ENCODE results near the gene ATP5PF. TPM values are rescaled to one million over a fixed set of nuclear protein-coding genes. Genes with fewer than 3 reads are reported as not detected.

The ATP5PF gene
- total RNA-seq, 1 experiment from 2014 or later: 132 TPM

DNA sequence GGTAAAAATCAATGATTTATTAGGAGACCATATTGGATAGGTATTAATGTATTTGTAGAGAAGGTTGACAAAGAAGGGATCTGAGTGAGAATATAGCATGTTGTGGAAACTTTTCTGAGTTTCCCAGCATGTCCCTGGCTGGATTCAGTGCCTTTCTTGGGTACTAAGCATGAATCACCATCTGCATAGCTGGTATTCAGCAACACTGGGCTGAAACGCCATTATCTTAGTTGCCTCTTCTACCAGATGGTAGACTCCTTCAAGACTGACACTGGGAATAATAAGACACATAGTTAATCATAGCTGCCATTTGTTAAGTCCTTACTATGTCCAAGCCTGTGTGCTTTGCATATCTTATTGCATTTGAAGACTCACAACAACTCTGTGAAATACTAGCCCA lies 45.5 kb downstream of the ATP5PF start:
- no peaks in the 10 kb centered on the region for H3K9me3 ChIP-seq (ENCODE audit: control insufficient read depth in 1 of 2, insufficient read depth in 1 of 2, low read depth in 1 of 2, low read length in 2 of 2)
- H3K4me3 ChIP-seq (replicated peaks in 1 of 2; ENCODE audit: low read depth in 1 of 2, low read length in 2 of 2): no peak overlapping the region
- no peak for DNase-seq (ENCODE audit: low read depth, low spot score)
- no peak overlapping the region for H3K9ac ChIP-seq (ENCODE audit: low read length)
- CTCF ChIA-PET: no interaction called here
- no peaks in the 10 kb centered on the region for H3K27me3 ChIP-seq (ENCODE audit: insufficient read depth, low read length)
- TF ChIP-seq CEBPB (IDR thresholded peaks at IDR 0.05; ENCODE audit: low read depth): no peak
- TF ChIP-seq, protein P1, sequence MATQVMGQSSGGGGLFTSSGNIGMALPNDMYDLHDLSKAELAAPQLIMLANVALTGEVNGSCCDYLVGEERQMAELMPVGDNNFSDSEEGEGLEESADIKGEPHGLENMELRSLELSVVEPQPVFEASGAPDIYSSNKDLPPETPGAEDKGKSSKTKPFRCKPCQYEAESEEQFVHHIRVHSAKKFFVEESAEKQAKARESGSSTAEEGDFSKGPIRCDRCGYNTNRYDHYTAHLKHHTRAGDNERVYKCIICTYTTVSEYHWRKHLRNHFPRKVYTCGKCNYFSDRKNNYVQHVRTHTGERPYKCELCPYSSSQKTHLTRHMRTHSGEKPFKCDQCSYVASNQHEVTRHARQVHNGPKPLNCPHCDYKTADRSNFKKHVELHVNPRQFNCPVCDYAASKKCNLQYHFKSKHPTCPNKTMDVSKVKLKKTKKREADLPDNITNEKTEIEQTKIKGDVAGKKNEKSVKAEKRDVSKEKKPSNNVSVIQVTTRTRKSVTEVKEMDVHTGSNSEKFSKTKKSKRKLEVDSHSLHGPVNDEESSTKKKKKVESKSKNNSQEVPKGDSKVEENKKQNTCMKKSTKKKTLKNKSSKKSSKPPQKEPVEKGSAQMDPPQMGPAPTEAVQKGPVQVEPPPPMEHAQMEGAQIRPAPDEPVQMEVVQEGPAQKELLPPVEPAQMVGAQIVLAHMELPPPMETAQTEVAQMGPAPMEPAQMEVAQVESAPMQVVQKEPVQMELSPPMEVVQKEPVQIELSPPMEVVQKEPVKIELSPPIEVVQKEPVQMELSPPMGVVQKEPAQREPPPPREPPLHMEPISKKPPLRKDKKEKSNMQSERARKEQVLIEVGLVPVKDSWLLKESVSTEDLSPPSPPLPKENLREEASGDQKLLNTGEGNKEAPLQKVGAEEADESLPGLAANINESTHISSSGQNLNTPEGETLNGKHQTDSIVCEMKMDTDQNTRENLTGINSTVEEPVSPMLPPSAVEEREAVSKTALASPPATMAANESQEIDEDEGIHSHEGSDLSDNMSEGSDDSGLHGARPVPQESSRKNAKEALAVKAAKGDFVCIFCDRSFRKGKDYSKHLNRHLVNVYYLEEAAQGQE (IDR thresholded peaks at IDR 0.05; ENCODE audit: low read depth): no peak
- TF ChIP-seq, protein P2, sequence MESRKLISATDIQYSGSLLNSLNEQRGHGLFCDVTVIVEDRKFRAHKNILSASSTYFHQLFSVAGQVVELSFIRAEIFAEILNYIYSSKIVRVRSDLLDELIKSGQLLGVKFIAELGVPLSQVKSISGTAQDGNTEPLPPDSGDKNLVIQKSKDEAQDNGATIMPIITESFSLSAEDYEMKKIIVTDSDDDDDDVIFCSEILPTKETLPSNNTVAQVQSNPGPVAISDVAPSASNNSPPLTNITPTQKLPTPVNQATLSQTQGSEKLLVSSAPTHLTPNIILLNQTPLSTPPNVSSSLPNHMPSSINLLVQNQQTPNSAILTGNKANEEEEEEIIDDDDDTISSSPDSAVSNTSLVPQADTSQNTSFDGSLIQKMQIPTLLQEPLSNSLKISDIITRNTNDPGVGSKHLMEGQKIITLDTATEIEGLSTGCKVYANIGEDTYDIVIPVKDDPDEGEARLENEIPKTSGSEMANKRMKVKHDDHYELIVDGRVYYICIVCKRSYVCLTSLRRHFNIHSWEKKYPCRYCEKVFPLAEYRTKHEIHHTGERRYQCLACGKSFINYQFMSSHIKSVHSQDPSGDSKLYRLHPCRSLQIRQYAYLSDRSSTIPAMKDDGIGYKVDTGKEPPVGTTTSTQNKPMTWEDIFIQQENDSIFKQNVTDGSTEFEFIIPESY (IDR thresholded peaks at IDR 0.05; ENCODE audit: extremely low read depth, insufficient replicate concordance, low read length): no peak
- TF ChIP-seq ELF1 (IDR thresholded peaks at IDR 0.05; ENCODE audit: borderline replicate concordance, low read depth): no peak
- TF ChIP-seq SRF (IDR thresholded peaks at IDR 0.05; ENCODE audit: low read depth): no peak
- TF ChIP-seq, protein P3, sequence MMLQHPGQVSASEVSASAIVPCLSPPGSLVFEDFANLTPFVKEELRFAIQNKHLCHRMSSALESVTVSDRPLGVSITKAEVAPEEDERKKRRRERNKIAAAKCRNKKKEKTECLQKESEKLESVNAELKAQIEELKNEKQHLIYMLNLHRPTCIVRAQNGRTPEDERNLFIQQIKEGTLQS (IDR thresholded peaks at IDR 0.05): no peak
- no peak for TF ChIP-seq JUND (IDR thresholded peaks at IDR 0.05)
- TF ChIP-seq FOSL1 (IDR thresholded peaks at IDR 0.05; ENCODE audit: low read depth): no peak
- no peak for TF ChIP-seq RAD21 (IDR thresholded peaks at IDR 0.05; ENCODE audit: low read depth)
- no peak for TF ChIP-seq ZNF274 (IDR thresholded peaks at IDR 0.05; ENCODE audit: low read depth, low read length)
- TF ChIP-seq SP1 (IDR thresholded peaks at IDR 0.05; ENCODE audit: low read depth): no peak
- no peak for TF ChIP-seq ZFX (IDR thresholded peaks at IDR 0.05)
- TF ChIP-seq POLR2A (IDR thresholded peaks at IDR 0.05; ENCODE audit: borderline replicate concordance, extremely low read depth, insufficient read depth, insufficient read length): no peak
- TF ChIP-seq, protein P4, sequence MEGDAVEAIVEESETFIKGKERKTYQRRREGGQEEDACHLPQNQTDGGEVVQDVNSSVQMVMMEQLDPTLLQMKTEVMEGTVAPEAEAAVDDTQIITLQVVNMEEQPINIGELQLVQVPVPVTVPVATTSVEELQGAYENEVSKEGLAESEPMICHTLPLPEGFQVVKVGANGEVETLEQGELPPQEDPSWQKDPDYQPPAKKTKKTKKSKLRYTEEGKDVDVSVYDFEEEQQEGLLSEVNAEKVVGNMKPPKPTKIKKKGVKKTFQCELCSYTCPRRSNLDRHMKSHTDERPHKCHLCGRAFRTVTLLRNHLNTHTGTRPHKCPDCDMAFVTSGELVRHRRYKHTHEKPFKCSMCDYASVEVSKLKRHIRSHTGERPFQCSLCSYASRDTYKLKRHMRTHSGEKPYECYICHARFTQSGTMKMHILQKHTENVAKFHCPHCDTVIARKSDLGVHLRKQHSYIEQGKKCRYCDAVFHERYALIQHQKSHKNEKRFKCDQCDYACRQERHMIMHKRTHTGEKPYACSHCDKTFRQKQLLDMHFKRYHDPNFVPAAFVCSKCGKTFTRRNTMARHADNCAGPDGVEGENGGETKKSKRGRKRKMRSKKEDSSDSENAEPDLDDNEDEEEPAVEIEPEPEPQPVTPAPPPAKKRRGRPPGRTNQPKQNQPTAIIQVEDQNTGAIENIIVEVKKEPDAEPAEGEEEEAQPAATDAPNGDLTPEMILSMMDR (IDR thresholded peaks at IDR 0.05 in 2 of 3, conservative IDR thresholded peaks at IDR 0.05 in 1 of 3; ENCODE audit: borderline replicate concordance in 1 of 3, insufficient read depth in 1 of 3, low read depth in 2 of 3, low read length in 2 of 3): no peak
- TF ChIP-seq EZH2phosphoT487 (IDR thresholded peaks at IDR 0.05; ENCODE audit: borderline replicate concordance): no peak
- no peak for TF ChIP-seq CBX3 (IDR thresholded peaks at IDR 0.05; ENCODE audit: low read depth)
- TF ChIP-seq, protein P5, sequence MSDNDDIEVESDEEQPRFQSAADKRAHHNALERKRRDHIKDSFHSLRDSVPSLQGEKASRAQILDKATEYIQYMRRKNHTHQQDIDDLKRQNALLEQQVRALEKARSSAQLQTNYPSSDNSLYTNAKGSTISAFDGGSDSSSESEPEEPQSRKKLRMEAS (IDR thresholded peaks at IDR 0.05): no peak
- TF ChIP-seq EGR1 (IDR thresholded peaks at IDR 0.05; ENCODE audit: low read depth): no peak
- H2AFZ ChIP-seq (ENCODE audit: low read depth, low read length, poor library complexity, severe bottlenecking): no peak overlapping the region
- H3K4me2 ChIP-seq (ENCODE audit: low read length): no peak overlapping the region
- ATAC-seq: no peak
- POLR2A ChIA-PET: no interaction called here
- RAD21 ChIA-PET (ENCODE audit: low non-redundant PET in 1 of 2, low total read pairs in 2 of 2, uncharacterized antibody in 2 of 2, unreplicated experiment in 2 of 2): no interaction called here
- H3K27ac ChIP-seq (ENCODE audit: low read depth, low read length): no peak overlapping the region
- intact Hi-C loops (cut with micrococcal nuclease): no loop called here
- no TSS peak for BruUV-seq (replicated peaks)
- no peaks in the 10 kb centered on the region for H4K20me1 ChIP-seq (ENCODE audit: insufficient read depth)
- no peaks in the 10 kb centered on the region for H3K79me2 ChIP-seq (ENCODE audit: insufficient read depth, low read length)
- no peaks in the 10 kb centered on the region for H3K4me1 ChIP-seq (ENCODE audit: control insufficient read depth in 1 of 2, insufficient read depth in 2 of 2, low read length in 2 of 2)
- no peaks in the 10 kb centered on the region for H3K36me3 ChIP-seq (ENCODE audit: control insufficient read depth in 1 of 2, insufficient read depth in 2 of 2, low read length in 2 of 2)
- no peaks in the 10 kb centered on the region for H3K9me2 ChIP-seq (ENCODE audit: insufficient read depth)
